Gastrocnemius medialis (tissue), 4 donors: ENCODE results near the gene VEGFA. TPM values are rescaled to one million over a fixed set of nuclear protein-coding genes. Genes with fewer than 3 reads are reported as not detected.

ENCODE experiments used
- ATAC-seq, 2 donors: fragments of 150-250 bp; one replicate each; pipeline ENCODE4 v1.9.1; 2016
- DNase-seq, 2 donors: peaks; one replicate each; pipeline ENCODE4 v3.0.0-alpha.2; 2019
- H3K27ac ChIP-seq, 4 donors: fragments of 200-600 bp; sonication (generic); 1 replicate in 1 of 4; 2 replicates in 3 of 4; pipeline ENCODE4 v1.5.1; 2016 to 2018; ENCODE audit warnings: mild to moderate bottlenecking in 2 of 4, moderate library complexity in 1 of 4
- H3K27me3 ChIP-seq, 3 donors: fragments of 200-600 bp; sonication (generic) in 2 of 3; 1 replicate in 1 of 3; 2 replicates in 2 of 3; pipeline versions ENCODE4 v1.5.1 to v1.6.0; 2016 to 2019; ENCODE audit warnings: mild to moderate bottlenecking in 1 of 3, moderate library complexity in 1 of 3
- H3K36me3 ChIP-seq, 2 donors: fragments of 200-600 bp; sonication (generic) in 1 of 2; one replicate each; pipeline ENCODE4 v1.5.1; 2017 to 2018
- H3K4me1 ChIP-seq, 2 donors: fragments of 200-600 bp; sonication (generic) in 1 of 2; one replicate each; pipeline ENCODE4 v1.5.1; 2016 to 2017; ENCODE audit warnings: mild to moderate bottlenecking in 2 of 2
- H3K4me3 ChIP-seq, 4 donors: fragments of 200-600 bp; sonication (generic) in 3 of 4; 1 replicate in 1 of 4; 2 replicates in 3 of 4; pipeline ENCODE4 v1.5.1; 2016 to 2019; ENCODE audit warnings: mild to moderate bottlenecking in 2 of 4
- H3K9me3 ChIP-seq, 3 donors: fragments of 200-600 bp; sonication (generic) in 2 of 3; 1 replicate in 1 of 3; 2 replicates in 2 of 3; pipeline ENCODE4 v1.5.1; 2016 to 2019
- CTCF ChIP-seq, 5 experiments: fragments of 450-650 bp in 3 of 5; fragments of 200-600 bp in 2 of 5; sonication (generic) in 2 of 5; IDR thresholded peaks in 4 of 5; conservative IDR thresholded peaks in 1 of 5; 1 replicate in 4 of 5; 2 replicates in 1 of 5; pipeline ENCODE4 v1.5.1; 2016 to 2019; ENCODE audit warnings: antibody characterized with exemption in 5 of 5, mild to moderate bottlenecking in 3 of 5, moderate library complexity in 3 of 5
- POLR2A ChIP-seq, 2 donors: fragments of 450-650 bp; IDR thresholded peaks; one replicate each; pipeline ENCODE4 v1.6.1; 2017; ENCODE audit warnings: antibody characterized with exemption in 2 of 2, mild to moderate bottlenecking in 2 of 2, moderate library complexity in 2 of 2
- in situ Hi-C, 4 donors: fragments of 200-750 bp; cut with MboI; loops; one replicate each; pipeline versions ENCODE4 v1.15.0 to v1.8.0; 2017; ENCODE audit warnings: low sequenced_read_pairs in 4 of 4
- intact Hi-C: fragments of 100-400 bp; cut with DNase I; formaldehyde crosslinking; loops from one replicate; pipeline ENCODE4 v1.15.1; 2023; ENCODE audit warnings: low total_unique reads
- total RNA-seq, 4 donors: library from RNA; depleted of rRNA; stranded (reverse); fragments of >200 nt; gene quantifications; one replicate each; pipeline versions ENCODE4 v1.1.0 to v1.2.3, GENCODE V29; 2016

Gene VEGFA
- total RNA-seq, 4 donors from 2014 or later, result 66.4 to 195 (median 149) TPM

DNA sequence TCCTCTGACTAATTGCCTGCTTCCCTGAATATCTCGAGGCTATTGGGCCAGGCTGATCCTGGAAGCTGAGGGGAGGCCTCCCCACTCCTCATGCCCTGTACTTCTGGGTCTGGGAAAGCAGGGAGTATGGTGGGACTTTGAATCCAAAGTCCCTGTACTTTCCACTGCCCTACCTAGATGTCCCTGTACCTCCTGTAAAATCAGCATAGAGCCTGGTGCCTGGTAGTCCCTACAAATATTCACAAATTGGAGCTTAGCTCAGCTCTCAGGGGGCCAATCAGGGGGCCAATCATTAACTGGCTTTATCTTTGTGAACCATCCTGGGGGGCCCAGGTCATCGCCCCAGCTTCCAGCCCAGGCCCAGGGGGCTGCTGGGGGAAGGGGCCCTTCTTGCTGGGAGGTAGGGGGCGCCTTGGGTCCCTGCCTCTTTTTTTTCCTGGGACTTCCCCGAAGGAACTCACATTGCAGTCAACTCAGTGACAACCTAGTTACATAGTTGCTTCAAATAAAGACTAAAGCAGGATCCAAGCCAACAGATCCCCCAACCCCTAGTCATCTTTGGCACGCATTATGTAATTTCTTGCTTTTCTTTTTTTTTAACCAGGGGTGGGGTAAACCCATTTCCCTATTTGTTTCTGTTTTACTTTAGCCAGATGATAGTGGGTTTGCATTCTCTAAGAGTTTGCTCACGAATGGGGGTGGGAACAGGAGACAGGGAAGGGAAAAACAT lies 6.9 kb upstream of the VEGFA start:
- in situ Hi-C loops, result loop anchor here in 3 of 4 donors (10.0 kb wide), 2 partner anchors 98 to 192 kb away; no protein-coding TSS in a partner anchor
- H3K4me1 ChIP-seq, result no peaks in the 10 kb centered on the region

DNA sequence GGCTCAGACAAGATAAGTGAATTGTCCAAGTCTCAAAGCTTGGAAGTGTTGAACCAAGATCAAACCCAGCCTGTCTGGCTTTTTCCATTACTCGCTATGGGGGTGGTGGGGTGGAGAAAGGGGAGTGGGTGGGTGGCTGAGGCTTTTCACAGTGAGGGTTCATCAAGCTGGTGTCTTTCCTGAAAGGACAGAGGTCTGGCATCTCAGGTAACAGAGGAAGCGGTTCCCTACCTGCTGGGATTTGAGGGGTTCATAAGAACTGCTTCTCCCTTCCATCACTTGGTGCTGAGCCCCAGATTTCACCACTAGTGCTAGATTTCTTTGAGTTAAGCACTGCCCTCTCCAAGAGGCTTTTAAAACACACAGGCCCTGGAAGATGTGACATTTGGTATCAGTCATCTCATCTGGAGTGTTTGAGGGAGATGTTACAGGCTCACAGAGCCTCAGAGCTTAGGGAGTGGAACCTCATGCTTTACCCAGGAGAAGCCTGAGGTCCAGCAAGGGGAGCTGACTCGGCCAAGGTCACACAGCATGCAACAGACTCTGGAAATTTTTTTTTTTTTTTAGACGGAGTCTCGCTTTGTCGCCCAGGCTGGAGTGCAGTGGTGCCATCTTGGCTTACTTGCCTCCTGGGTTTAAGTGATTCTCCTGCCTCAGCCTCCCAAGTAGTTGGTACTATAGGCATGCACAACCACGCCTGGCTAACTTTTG lies 6.0 kb upstream of the VEGFA start:
- Histone ChIP-seq H3K9me3 (no peaks in the 10 kb centered on the region), H3K27me3 (no peaks in the 10 kb centered on the region), H3K4me1 (peaks cover under 1% of the 10 kb centered on the region in 2 donors), H3K27ac (no peak overlapping the region), H3K4me3 (no peak overlapping the region), H3K36me3 (no peaks in the 10 kb centered on the region)
- ATAC-seq (no peak), DNase-seq (peak in 1 of 2 donors; percentile 1)
- TF ChIP-seq POLR2A (IDR thresholded peaks at IDR 0.05) (no peak), CTCF (IDR thresholded peaks at IDR 0.05 in 4 of 5, conservative IDR thresholded peaks at IDR 0.05 in 1 of 5) (no peak)
- intact Hi-C loops (no loop called here), in situ Hi-C loops (loop anchor here in 3 of 4 donors (10.0 kb wide), 2 partner anchors 99 to 191 kb away; no protein-coding TSS in a partner anchor)

More for the DNA sequence above, 6.9 kb upstream of the VEGFA start:
- H3K27ac ChIP-seq, result no peak overlapping the region
- no peak overlapping the region for H3K4me3 ChIP-seq
- ATAC-seq (no peak), DNase-seq (peak in 1 of 2 donors; percentile 5)
- intact Hi-C loops, result no loop called here
- no peaks in the 10 kb centered on the region for H3K9me3 ChIP-seq
- H3K27me3 ChIP-seq, result no peaks in the 10 kb centered on the region
- H3K36me3 ChIP-seq, result no peaks in the 10 kb centered on the region
- TF ChIP-seq POLR2A (IDR thresholded peaks at IDR 0.05) (no peak), CTCF (IDR thresholded peaks at IDR 0.05 in 4 of 5, conservative IDR thresholded peaks at IDR 0.05 in 1 of 5) (no peak)

DNA sequence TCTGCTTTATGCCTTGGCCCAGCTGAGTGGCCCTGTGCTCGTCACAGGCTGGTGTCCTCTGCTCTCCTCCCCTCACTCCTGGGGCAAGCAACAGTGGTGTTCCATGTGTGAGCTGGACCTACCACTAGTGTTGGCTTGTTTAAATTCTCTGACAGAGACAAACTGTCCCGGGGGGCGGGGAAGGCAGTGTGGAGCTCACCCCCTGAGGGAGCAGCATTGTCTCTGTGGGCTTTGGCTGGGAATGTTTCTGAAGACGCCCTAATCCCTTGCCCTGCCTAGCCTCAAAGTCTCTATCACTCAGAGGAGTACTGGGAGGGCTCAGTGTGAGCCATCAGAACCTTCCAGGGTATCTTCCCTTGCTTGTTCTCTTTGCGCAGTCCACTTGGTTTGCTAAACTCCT lies 5.2 kb upstream of the VEGFA start:
- intact Hi-C loops, result no loop called here
- in situ Hi-C loops, result loop anchor here (5.0 to 10.0 kb wide), 3 partner anchors 100 to 313 kb away; no protein-coding TSS in a partner anchor
- no peak overlapping the region for H3K4me3 ChIP-seq
- peaks cover 4% of the 10 kb centered on the region in 2 donors for H3K4me1 ChIP-seq
- ATAC-seq (no peak), DNase-seq (peak in 1 of 2 donors; percentile 9)
- no peaks in the 10 kb centered on the region for H3K36me3 ChIP-seq
- H3K9me3 ChIP-seq, result no peaks in the 10 kb centered on the region
- TF ChIP-seq CTCF (IDR thresholded peaks at IDR 0.05 in 4 of 5, conservative IDR thresholded peaks at IDR 0.05 in 1 of 5), result no peak
- no peak for TF ChIP-seq POLR2A (IDR thresholded peaks at IDR 0.05)
- H3K27me3 ChIP-seq, result no peaks in the 10 kb centered on the region
- no peak overlapping the region for H3K27ac ChIP-seq

- Histone ChIP-seq H3K36me3 (no peaks in the 10 kb centered on the region), H3K27me3 (no peaks in the 10 kb centered on the region), H3K9me3 (no peaks in the 10 kb centered on the region), H3K4me3 (no peak overlapping the region), H3K27ac (no peak overlapping the region), H3K4me1 (peaks cover 4% of the 10 kb centered on the region in 2 donors)
- TF ChIP-seq CTCF (IDR thresholded peaks at IDR 0.05 in 4 of 5, conservative IDR thresholded peaks at IDR 0.05 in 1 of 5), result no peak
- TF ChIP-seq POLR2A (IDR thresholded peaks at IDR 0.05), result no peak
- DNase-seq (peak in 1 of 2 donors; percentile 4), ATAC-seq (no peak)
- in situ Hi-C loops (loop anchor here (5.0 to 10.0 kb wide), 3 partner anchors 101 to 311 kb away; no protein-coding TSS in a partner anchor), intact Hi-C loops (loop anchor here (1.0 kb wide), 1 partner anchor 21 kb away; no protein-coding TSS in a partner anchor)
Measured at GRCh38 chr6:43765776-43766499, 4.1 kb upstream of the VEGFA start.
